SK-N-SH treated with all-trans-retinoic acid at 6 μM for 48 hours (cell line): Measurements from ENCODE around the gene CNOT9.
A peak's percentile ranks its signal among the peaks of the same experiment; 100 is the strongest.

Experiments used
- ATAC-seq: fragments of 200-7000 bp; cut with Tn5 transposase; 3 replicates; pipeline ENCODE4 v1.9.1; 2020; ENCODE audit warnings: mild to moderate bottlenecking, moderate library complexity
- ARNTL ChIP-seq: fragments of 450-650 bp; formaldehyde crosslinking; IDR thresholded peaks from 2 replicates; pipeline ENCODE4 v1.5.0; 2020; ENCODE audit warnings: low read depth, mild to moderate bottlenecking, moderate library complexity, borderline replicate concordance
- BACH2 ChIP-seq: fragments of 250-450 bp; sonication (Bioruptor Pico); IDR thresholded peaks from 2 replicates; pipeline ENCODE4 v1.9.0; 2021; ENCODE audit warnings: mild to moderate bottlenecking, borderline replicate concordance
- CSDC2 ChIP-seq: fragments of 250-450 bp; sonication (Bioruptor Pico); IDR thresholded peaks from 2 replicates; pipeline ENCODE4 v1.5.0; 2020; ENCODE audit warnings: mild to moderate bottlenecking, moderate library complexity
- ESRRG ChIP-seq: fragments of 250-450 bp; sonication (Bioruptor Pico); IDR thresholded peaks from 2 replicates; pipeline ENCODE4 v1.6.1; 2021; ENCODE audit warnings: mild to moderate bottlenecking
- GLIS3 ChIP-seq: fragments of 250-450 bp; sonication (Bioruptor Pico); IDR thresholded peaks from 2 replicates; pipeline ENCODE4 v1.5.0; 2020; ENCODE audit warnings: mild to moderate bottlenecking, moderate library complexity
- ISL1 ChIP-seq: fragments of 250-450 bp; sonication (Bioruptor Pico); IDR thresholded peaks from 2 replicates; pipeline ENCODE4 v2.1.2; 2022; ENCODE audit warnings: mild to moderate bottlenecking, moderate library complexity
- OSR1 ChIP-seq: fragments of 250-450 bp; sonication (Bioruptor Pico); IDR thresholded peaks from 2 replicates; pipeline ENCODE4 v1.8.0; 2022; ENCODE audit warnings: moderate library complexity, mild to moderate bottlenecking, inconsistent platforms
- PATZ1 ChIP-seq: fragments of 250-450 bp; sonication (Bioruptor Pico); IDR thresholded peaks from 2 replicates; pipeline ENCODE4 v1.8.0; 2020; ENCODE audit warnings: mild to moderate bottlenecking, moderate library complexity, borderline replicate concordance
- RARB ChIP-seq: fragments of 250-450 bp; sonication (Bioruptor Pico); IDR thresholded peaks from 2 replicates; pipeline ENCODE4 v1.8.0; 2021; ENCODE audit warnings: mild to moderate bottlenecking, moderate library complexity
- SNAI2 ChIP-seq: fragments of 250-450 bp; sonication (Bioruptor Pico); IDR thresholded peaks from 2 replicates; pipeline ENCODE4 v1.5.0; 2020; ENCODE audit warnings: mild to moderate bottlenecking, moderate library complexity
- TCF4 ChIP-seq: fragments of 250-450 bp; sonication (Bioruptor Pico); IDR thresholded peaks from 2 replicates; pipeline ENCODE4 v1.8.0; 2021; ENCODE audit warnings: mild to moderate bottlenecking, moderate library complexity, borderline replicate concordance
- ZC3H10 ChIP-seq: fragments of 250-450 bp; sonication (Bioruptor Pico); IDR thresholded peaks from 2 replicates; pipeline ENCODE4 v1.5.1; 2021; ENCODE audit warnings: mild to moderate bottlenecking, moderate library complexity
- ZFP3 ChIP-seq: fragments of 250-450 bp; sonication (Bioruptor Pico); IDR thresholded peaks from 2 replicates; pipeline ENCODE4 v1.5.0; 2020; ENCODE audit warnings: mild to moderate bottlenecking, moderate library complexity
- ZFP30 ChIP-seq: fragments of 450-650 bp; formaldehyde crosslinking; IDR thresholded peaks from 2 replicates; pipeline ENCODE4 v1.5.0; 2022; ENCODE audit warnings: mild to moderate bottlenecking, moderate library complexity
- ZNF565 ChIP-seq: fragments of 450-650 bp; formaldehyde crosslinking; conservative IDR thresholded peaks from 2 replicates; pipeline ENCODE4 v1.5.0; 2020; ENCODE audit warnings: low read depth, mild to moderate bottlenecking, moderate library complexity
- ZNF70 ChIP-seq: fragments of 450-650 bp; formaldehyde crosslinking; IDR thresholded peaks from 2 replicates; pipeline ENCODE4 v1.5.0; 2020; ENCODE audit warnings: mild to moderate bottlenecking, moderate library complexity
- ZNF8 ChIP-seq: fragments of 450-650 bp; formaldehyde crosslinking; IDR thresholded peaks from 2 replicates; pipeline ENCODE4 v1.5.0; 2020; ENCODE audit warnings: mild to moderate bottlenecking, moderate library complexity
- TF ChIP-seq, protein P1 (sequence below): fragments of 250-450 bp; sonication (Bioruptor Pico); IDR thresholded peaks from 2 replicates; pipeline ENCODE4 v1.5.0; 2020; ENCODE audit warnings: mild to moderate bottlenecking, moderate library complexity
- TF ChIP-seq, protein P2 (sequence below): fragments of 250-450 bp; sonication (Bioruptor Pico); IDR thresholded peaks from 2 replicates; pipeline ENCODE4 v1.8.0; 2021; ENCODE audit warnings: low read depth, mild to moderate bottlenecking, moderate library complexity, borderline replicate concordance
- TF ChIP-seq, protein P3 (sequence below): fragments of 250-450 bp; sonication (Bioruptor Pico); IDR thresholded peaks from 2 replicates; pipeline ENCODE4 v1.5.1; 2020; ENCODE audit warnings: low read depth, mild to moderate bottlenecking, moderate library complexity
- TF ChIP-seq, protein P4 (sequence below): fragments of 250-450 bp; sonication (Bioruptor Pico); IDR thresholded peaks from 2 replicates; pipeline ENCODE4 v1.5.1; 2021; ENCODE audit warnings: mild to moderate bottlenecking, moderate library complexity

The CNOT9 gene

DNA sequence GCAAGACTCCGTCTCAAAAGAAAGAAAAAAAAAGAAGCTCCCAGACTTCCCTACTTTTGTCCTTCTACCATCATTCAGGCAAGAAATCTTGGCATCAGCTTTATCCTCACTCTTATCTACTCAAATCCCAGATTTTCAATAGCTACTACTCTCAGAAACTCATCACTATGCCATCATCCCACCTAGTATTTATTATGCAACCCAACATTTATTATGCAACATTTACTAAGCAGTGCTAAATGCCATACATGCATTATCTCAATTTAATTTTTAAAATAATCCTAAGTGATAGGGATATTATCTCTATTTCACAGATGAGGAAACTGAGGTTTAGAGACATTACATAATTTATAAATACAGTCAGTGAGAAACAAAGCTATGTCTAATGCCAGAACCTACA lies 4.6 kb upstream of the CNOT9 start:
- TF ChIP-seq GLIS3 = no peak
- no peak for TF ChIP-seq ZNF8
- TF ChIP-seq TCF4 (CRISPR knock-in tag) = no peak
- TF ChIP-seq PATZ1 (CRISPR knock-in tag) = no peak
- TF ChIP-seq OSR1 (CRISPR knock-in tag) = no peak
- no peak for TF ChIP-seq CSDC2 (CRISPR knock-in tag)
- TF ChIP-seq ARNTL (CRISPR knock-in tag) = no peak
- TF ChIP-seq, protein P1, sequence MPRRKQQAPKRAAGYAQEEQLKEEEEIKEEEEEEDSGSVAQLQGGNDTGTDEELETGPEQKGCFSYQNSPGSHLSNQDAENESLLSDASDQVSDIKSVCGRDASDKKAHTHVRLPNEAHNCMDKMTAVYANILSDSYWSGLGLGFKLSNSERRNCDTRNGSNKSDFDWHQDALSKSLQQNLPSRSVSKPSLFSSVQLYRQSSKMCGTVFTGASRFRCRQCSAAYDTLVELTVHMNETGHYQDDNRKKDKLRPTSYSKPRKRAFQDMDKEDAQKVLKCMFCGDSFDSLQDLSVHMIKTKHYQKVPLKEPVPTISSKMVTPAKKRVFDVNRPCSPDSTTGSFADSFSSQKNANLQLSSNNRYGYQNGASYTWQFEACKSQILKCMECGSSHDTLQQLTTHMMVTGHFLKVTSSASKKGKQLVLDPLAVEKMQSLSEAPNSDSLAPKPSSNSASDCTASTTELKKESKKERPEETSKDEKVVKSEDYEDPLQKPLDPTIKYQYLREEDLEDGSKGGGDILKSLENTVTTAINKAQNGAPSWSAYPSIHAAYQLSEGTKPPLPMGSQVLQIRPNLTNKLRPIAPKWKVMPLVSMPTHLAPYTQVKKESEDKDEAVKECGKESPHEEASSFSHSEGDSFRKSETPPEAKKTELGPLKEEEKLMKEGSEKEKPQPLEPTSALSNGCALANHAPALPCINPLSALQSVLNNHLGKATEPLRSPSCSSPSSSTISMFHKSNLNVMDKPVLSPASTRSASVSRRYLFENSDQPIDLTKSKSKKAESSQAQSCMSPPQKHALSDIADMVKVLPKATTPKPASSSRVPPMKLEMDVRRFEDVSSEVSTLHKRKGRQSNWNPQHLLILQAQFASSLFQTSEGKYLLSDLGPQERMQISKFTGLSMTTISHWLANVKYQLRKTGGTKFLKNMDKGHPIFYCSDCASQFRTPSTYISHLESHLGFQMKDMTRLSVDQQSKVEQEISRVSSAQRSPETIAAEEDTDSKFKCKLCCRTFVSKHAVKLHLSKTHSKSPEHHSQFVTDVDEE (CRISPR knock-in tag) = no peak
- no peak for TF ChIP-seq ZNF565 (CRISPR knock-in tag)
- ATAC-seq = no peak

- ATAC-seq = no peak
- TF ChIP-seq, protein P2, sequence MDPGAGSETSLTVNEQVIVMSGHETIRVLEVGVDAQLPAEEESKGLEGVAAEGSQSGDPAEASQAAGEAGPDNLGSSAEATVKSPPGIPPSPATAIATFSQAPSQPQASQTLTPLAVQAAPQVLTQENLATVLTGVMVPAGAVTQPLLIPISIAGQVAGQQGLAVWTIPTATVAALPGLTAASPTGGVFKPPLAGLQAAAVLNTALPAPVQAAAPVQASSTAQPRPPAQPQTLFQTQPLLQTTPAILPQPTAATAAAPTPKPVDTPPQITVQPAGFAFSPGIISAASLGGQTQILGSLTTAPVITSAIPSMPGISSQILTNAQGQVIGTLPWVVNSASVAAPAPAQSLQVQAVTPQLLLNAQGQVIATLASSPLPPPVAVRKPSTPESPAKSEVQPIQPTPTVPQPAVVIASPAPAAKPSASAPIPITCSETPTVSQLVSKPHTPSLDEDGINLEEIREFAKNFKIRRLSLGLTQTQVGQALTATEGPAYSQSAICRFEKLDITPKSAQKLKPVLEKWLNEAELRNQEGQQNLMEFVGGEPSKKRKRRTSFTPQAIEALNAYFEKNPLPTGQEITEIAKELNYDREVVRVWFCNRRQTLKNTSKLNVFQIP = no peak
- TF ChIP-seq OSR1 (CRISPR knock-in tag) (no peak), BACH2 (CRISPR knock-in tag) (no peak), ISL1 (no peak), CSDC2 (CRISPR knock-in tag) (no peak), PATZ1 (CRISPR knock-in tag) (no peak), SNAI2 (CRISPR knock-in tag) (no peak), ZFP3 (CRISPR knock-in tag) (no peak), ZNF70 (no peak), ESRRG (CRISPR knock-in tag) (no peak), ZC3H10 (CRISPR knock-in tag) (no peak)
- TF ChIP-seq, protein P3, sequence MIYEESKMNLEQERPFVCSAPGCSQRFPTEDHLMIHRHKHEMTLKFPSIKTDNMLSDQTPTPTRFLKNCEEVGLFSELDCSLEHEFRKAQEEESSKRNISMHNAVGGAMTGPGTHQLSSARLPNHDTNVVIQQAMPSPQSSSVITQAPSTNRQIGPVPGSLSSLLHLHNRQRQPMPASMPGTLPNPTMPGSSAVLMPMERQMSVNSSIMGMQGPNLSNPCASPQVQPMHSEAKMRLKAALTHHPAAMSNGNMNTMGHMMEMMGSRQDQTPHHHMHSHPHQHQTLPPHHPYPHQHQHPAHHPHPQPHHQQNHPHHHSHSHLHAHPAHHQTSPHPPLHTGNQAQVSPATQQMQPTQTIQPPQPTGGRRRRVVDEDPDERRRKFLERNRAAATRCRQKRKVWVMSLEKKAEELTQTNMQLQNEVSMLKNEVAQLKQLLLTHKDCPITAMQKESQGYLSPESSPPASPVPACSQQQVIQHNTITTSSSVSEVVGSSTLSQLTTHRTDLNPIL (CRISPR knock-in tag) = no peak
Observed at GRCh38 chr2:218566296-218566695, 2.3 kb upstream of the CNOT9 start.

DNA sequence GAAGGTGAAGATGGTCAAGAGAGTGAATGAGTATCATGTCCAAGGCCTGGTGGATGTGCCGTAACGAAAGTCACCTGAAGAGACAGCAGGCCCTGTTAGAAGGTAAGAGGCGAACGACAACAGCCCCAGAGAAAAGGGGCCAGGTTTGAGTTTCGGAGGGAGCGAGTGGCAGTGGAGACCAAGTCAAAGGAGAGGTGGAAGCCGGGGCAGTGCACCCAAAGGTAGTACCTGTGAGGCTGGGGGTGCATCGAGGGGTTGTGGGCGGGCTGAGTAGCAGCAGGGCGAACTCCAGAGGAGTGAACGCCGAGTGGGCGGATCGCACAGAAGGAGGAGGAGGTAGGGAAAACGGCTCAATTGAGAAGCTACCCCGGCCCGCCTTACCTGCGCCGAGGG lies 846 bp upstream of the CNOT9 start:
- peak; percentile 74 for ATAC-seq
- TF ChIP-seq, protein P2 = no peak
- no peak for TF ChIP-seq ZC3H10 (CRISPR knock-in tag)
- no peak for TF ChIP-seq ZNF70
- TF ChIP-seq ZFP30 (CRISPR knock-in tag) = no peak
- TF ChIP-seq RARB (CRISPR knock-in tag) = no peak
- TF ChIP-seq, protein P4, sequence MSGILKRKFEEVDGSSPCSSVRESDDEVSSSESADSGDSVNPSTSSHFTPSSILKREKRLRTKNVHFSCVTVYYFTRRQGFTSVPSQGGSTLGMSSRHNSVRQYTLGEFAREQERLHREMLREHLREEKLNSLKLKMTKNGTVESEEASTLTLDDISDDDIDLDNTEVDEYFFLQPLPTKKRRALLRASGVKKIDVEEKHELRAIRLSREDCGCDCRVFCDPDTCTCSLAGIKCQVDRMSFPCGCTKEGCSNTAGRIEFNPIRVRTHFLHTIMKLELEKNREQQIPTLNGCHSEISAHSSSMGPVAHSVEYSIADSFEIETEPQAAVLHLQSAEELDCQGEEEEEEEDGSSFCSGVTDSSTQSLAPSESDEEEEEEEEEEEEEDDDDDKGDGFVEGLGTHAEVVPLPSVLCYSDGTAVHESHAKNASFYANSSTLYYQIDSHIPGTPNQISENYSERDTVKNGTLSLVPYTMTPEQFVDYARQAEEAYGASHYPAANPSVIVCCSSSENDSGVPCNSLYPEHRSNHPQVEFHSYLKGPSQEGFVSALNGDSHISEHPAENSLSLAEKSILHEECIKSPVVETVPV (CRISPR knock-in tag) = no peak
- TF ChIP-seq PATZ1 (CRISPR knock-in tag) = no peak
- TF ChIP-seq BACH2 (CRISPR knock-in tag) = no peak
- no peak for TF ChIP-seq OSR1 (CRISPR knock-in tag)
